Testis (tissue), 2 donors: ENCODE results near the gene NDUFV2.
"Not testable (repeated sequence)": the region's sequence is repeated elsewhere in the genome, so short reads cannot be mapped to it uniquely, and the experiment has no call there.

Source experiments
- POLR2A ChIP-seq: fragments of 450-650 bp; IDR thresholded peaks from one replicate; pipeline ENCODE4 v1.6.1; 2017; ENCODE audit warnings: antibody characterized with exemption, mild to moderate bottlenecking, moderate library complexity
- TF ChIP-seq, protein P1 (sequence below), 3 experiments: fragments of 450-650 bp in 2 of 3; fragments of 200-600 bp in 1 of 3; sonication (generic) in 1 of 3; IDR thresholded peaks; one replicate each; pipeline ENCODE4 v1.5.1; 2016 to 2019; ENCODE audit warnings: antibody characterized with exemption in 3 of 3, mild to moderate bottlenecking in 2 of 3, moderate library complexity in 1 of 3

DNA sequence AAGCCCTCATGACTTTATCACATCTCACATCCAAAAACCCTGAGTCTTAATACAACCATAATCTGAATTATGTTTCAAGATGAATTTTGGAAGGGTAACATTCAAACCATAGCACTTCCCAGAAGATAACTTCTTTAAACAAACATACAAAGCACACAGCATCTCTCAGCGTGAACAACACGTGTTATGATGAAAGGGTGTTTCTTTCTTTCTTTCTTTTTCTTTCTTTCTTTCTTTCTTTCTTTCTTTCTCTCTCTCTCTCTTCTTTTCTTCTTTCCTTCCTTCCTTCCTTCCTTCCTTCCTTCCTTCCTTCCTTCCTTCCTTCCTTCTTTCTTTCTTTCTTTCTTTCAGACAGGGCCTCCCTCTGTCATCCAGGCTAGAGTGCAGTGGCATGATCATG is 13.8 kb upstream of the NDUFV2 start:
- TF ChIP-seq, protein P1, sequence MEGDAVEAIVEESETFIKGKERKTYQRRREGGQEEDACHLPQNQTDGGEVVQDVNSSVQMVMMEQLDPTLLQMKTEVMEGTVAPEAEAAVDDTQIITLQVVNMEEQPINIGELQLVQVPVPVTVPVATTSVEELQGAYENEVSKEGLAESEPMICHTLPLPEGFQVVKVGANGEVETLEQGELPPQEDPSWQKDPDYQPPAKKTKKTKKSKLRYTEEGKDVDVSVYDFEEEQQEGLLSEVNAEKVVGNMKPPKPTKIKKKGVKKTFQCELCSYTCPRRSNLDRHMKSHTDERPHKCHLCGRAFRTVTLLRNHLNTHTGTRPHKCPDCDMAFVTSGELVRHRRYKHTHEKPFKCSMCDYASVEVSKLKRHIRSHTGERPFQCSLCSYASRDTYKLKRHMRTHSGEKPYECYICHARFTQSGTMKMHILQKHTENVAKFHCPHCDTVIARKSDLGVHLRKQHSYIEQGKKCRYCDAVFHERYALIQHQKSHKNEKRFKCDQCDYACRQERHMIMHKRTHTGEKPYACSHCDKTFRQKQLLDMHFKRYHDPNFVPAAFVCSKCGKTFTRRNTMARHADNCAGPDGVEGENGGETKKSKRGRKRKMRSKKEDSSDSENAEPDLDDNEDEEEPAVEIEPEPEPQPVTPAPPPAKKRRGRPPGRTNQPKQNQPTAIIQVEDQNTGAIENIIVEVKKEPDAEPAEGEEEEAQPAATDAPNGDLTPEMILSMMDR (IDR thresholded peaks at IDR 0.05), result not testable (repeated sequence)
- TF ChIP-seq POLR2A, result not testable (repeated sequence)
